HG02938 (cell line): ENCODE results near the gene GRB10.

Source experiments
- ATAC-seq: cut with Tn5 transposase; IDR thresholded peaks from one replicate; pipeline ENCODE4 v1.9.1; 2021; ENCODE audit warnings: mild to moderate bottlenecking, moderate library complexity; ENCODE audit not compliant: unreplicated experiment

GRB10 gene

GRCh38 chr7:50782375-50783208 is at the start of gene GRB10:
Gene GRB10 (minus strand): TSS chr7:50782896. CDS start chr7:50732322, 50,574 bp downstream.
- no peak for ATAC-seq

- no peak for ATAC-seq
Measured at GRCh38 chr7:50828801-50829200, 46.1 kb upstream of the GRB10 start.

GRCh38 chr7:50828116-50828515 is 45.4 kb upstream of the GRB10 start:
- ATAC-seq: no peak

GRCh38 chr7:50827281-50827680 is 44.6 kb upstream of the GRB10 start:
- ATAC-seq: no peak

GRCh38 chr7:50826371-50827172 is 43.9 kb upstream of the GRB10 start:
- ATAC-seq: no peak

GRCh38 chr7:50825465-50825864 is 42.8 kb upstream of the GRB10 start:
- no peak for ATAC-seq

GRCh38 chr7:50824882-50825281 is 42.2 kb upstream of the GRB10 start:
- ATAC-seq: no peak

- ATAC-seq: no peak
Measured at GRCh38 chr7:50822706-50823105, 40.0 kb upstream of the GRB10 start.

GRCh38 chr7:50822110-50822509 is 39.4 kb upstream of the GRB10 start:
- no peak for ATAC-seq

- ATAC-seq: no peak
Measured at GRCh38 chr7:50821457-50822008, 38.8 kb upstream of the GRB10 start.

- ATAC-seq: no peak
Measured at GRCh38 chr7:50818324-50818723, 35.6 kb upstream of the GRB10 start.

GRCh38 chr7:50817561-50817960 is 34.9 kb upstream of the GRB10 start:
- ATAC-seq: no peak

GRCh38 chr7:50815138-50815537 is 32.4 kb upstream of the GRB10 start:
- no peak for ATAC-seq

- no peak for ATAC-seq
Measured at GRCh38 chr7:50814166-50814565, 31.5 kb upstream of the GRB10 start.

- ATAC-seq: no peak
Measured at GRCh38 chr7:50812841-50813475, 30.3 kb upstream of the GRB10 start.

- no peak for ATAC-seq
Measured at GRCh38 chr7:50812094-50812493, 29.4 kb upstream of the GRB10 start.

GRCh38 chr7:50808282-50808888 is 25.7 kb upstream of the GRB10 start:
- no peak for ATAC-seq

GRCh38 chr7:50807026-50807730 is 24.5 kb upstream of the GRB10 start:
- ATAC-seq: no peak

GRCh38 chr7:50806143-50806542 is 23.4 kb upstream of the GRB10 start:
- ATAC-seq: no peak

- ATAC-seq: no peak
Measured at GRCh38 chr7:50805447-50806125, 22.9 kb upstream of the GRB10 start.
